ENCODE measurements around the gene TIMM22.

- TF ChIP-seq, protein P1, sequence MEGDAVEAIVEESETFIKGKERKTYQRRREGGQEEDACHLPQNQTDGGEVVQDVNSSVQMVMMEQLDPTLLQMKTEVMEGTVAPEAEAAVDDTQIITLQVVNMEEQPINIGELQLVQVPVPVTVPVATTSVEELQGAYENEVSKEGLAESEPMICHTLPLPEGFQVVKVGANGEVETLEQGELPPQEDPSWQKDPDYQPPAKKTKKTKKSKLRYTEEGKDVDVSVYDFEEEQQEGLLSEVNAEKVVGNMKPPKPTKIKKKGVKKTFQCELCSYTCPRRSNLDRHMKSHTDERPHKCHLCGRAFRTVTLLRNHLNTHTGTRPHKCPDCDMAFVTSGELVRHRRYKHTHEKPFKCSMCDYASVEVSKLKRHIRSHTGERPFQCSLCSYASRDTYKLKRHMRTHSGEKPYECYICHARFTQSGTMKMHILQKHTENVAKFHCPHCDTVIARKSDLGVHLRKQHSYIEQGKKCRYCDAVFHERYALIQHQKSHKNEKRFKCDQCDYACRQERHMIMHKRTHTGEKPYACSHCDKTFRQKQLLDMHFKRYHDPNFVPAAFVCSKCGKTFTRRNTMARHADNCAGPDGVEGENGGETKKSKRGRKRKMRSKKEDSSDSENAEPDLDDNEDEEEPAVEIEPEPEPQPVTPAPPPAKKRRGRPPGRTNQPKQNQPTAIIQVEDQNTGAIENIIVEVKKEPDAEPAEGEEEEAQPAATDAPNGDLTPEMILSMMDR (IDR thresholded peaks at IDR 0.05), result no peak
- TF ChIP-seq POLR2A (IDR thresholded peaks at IDR 0.05), result no peak
These were observed 27.1 kb downstream of the TIMM22 start for GRCh38 chr17:1024076-1024475.
